Measurements from ENCODE around the gene ATP9A. TPM values are rescaled to one million over a fixed set of nuclear protein-coding genes. Genes with fewer than 3 reads are reported as not detected.
"Not testable (repeated sequence)": the region's sequence is repeated elsewhere in the genome, so short reads cannot be mapped to it uniquely, and the experiment has no call there.

Gene ATP9A
- polyA plus RNA-seq, 1 of the 3 experiments (the other 2 are of a cell fraction), result 11.0 TPM

DNA sequence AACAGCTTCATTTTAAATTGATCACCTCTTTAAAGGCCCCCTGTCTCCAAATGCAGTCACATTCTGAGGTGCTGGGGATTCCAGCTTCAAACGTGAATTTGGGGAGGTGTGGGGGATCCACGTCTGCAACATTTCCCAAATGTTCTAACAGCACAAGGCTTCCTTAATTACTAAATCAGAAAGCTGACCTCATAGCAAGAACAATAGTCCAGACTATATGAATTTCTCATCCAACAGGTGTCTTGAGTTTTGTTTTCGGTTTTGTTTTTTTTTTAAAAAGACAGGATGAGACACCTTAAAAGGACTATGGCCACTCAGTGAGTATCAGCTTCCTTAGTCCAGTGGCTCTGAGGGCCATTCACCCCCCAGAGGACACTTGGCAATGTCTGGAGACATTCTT lies 11.5 kb downstream of the ATP9A start:
- no peak for DNase-seq
- Histone ChIP-seq H2AFZ (ENCODE audit: low read depth) (no peak overlapping the region), H3K27me3 (ENCODE audit: insufficient read depth) (no peaks in the 10 kb centered on the region), H4K20me1 (ENCODE audit: insufficient read depth) (no peaks in the 10 kb centered on the region), H3K27ac (ENCODE audit: low read depth in 2 of 2, low read length in 1 of 2) (no peak overlapping the region), H3K36me3 (replicated peaks in 1 of 2; ENCODE audit: control insufficient read depth in 1 of 2, insufficient read depth in 2 of 2, low read length in 1 of 2) (no peaks in the 10 kb centered on the region), H3K79me2 (ENCODE audit: insufficient read depth) (peaks cover 25% of the 10 kb centered on the region), H3K4me2 (no peak overlapping the region), H3K4me1 (ENCODE audit: control insufficient read depth in 1 of 2, insufficient read depth in 2 of 2, low read depth in 1 of 2, low read length in 1 of 2) (peaks cover 0 to 20% of the 10 kb centered on the region in 2 experiments; a peak in 2 of 4 replicates), H3F3A (replicated peaks; ENCODE audit: insufficient read depth) (peaks cover 21% of the 10 kb centered on the region), H3K9ac (no peak overlapping the region), H3K9me3 (no peaks in the 10 kb centered on the region), H3K4me3 (ENCODE audit: low read depth in 2 of 2, low read length in 1 of 2) (no peak overlapping the region), H3K9me2 (no peaks in the 10 kb centered on the region)
- POLR2A ChIA-PET, result no interaction called here
- WGBS (ENCODE audit: low lambda C conversion rate), result 98% methylated on average over 3 of the region's 3 CpGs
- CTCF ChIA-PET, result no interaction called here
- TF ChIP-seq FOXJ3 (CRISPR knock-in tag; IDR thresholded peaks at IDR 0.05), result no peak
- no peak for TF ChIP-seq NFIC (IDR thresholded peaks at IDR 0.05; ENCODE audit: borderline replicate concordance)
- no peak for TF ChIP-seq YY1 (IDR thresholded peaks at IDR 0.05; ENCODE audit: low read depth)
- no peak for TF ChIP-seq NRF1 (IDR thresholded peaks at IDR 0.05; ENCODE audit: low read depth, low read length)
- TF ChIP-seq TEAD4 (IDR thresholded peaks at IDR 0.05; ENCODE audit: borderline replicate concordance, insufficient read depth), result no peak

DNA sequence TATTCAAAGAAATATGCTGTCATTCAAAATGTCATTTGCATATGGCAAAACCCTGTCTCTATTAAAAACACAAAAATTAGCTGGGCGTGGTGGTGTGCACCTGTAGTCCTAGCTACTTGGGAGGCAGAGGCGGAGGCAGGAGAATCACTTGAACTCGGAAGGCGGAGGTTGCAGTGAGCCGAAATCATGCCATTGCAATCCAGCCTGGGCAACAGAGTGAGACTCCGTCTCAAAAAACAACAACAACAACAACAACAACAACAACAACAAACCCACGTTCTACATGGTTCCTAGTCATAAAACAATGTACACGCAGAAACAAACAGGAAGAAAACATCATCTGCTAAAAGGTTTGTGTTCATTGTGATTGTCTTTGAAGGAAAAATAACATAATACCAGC lies 15.0 kb downstream of the ATP9A start:
- CTCF ChIA-PET; H2AFZ ChIP-seq (ENCODE audit: low read depth); H3K9me3 ChIP-seq; H4K20me1 ChIP-seq (ENCODE audit: insufficient read depth); H3K4me3 ChIP-seq (ENCODE audit: low read depth in 2 of 2, low read length in 1 of 2); H3K27me3 ChIP-seq (ENCODE audit: insufficient read depth); H3K36me3 ChIP-seq (replicated peaks in 1 of 2; ENCODE audit: control insufficient read depth in 1 of 2, insufficient read depth in 2 of 2, low read length in 1 of 2); H3K9me2 ChIP-seq; DNase-seq; POLR2A ChIA-PET: not testable (repeated sequence)
- Histone ChIP-seq H3K4me2 (peak overlapping the region; percentile 70), H3K4me1 (ENCODE audit: control insufficient read depth in 1 of 2, insufficient read depth in 2 of 2, low read depth in 1 of 2, low read length in 1 of 2) (peaks cover 8 to 25% of the 10 kb centered on the region in 2 experiments; a peak in 3 of 4 replicates), H3F3A (replicated peaks; ENCODE audit: insufficient read depth) (peaks cover 43% of the 10 kb centered on the region), H3K9ac (peak overlapping the region; percentile 66; the same call in 1 of the 2 replicates), H3K79me2 (ENCODE audit: insufficient read depth) (peaks cover 50% of the 10 kb centered on the region), H3K27ac (ENCODE audit: low read depth in 2 of 2, low read length in 1 of 2) (peak overlapping the region in 1 of 2 experiments; percentile 96; a peak in 2 of 4 replicates)
- 95% methylated on average over 8 of the region's 8 CpGs for WGBS (ENCODE audit: low lambda C conversion rate)

DNA sequence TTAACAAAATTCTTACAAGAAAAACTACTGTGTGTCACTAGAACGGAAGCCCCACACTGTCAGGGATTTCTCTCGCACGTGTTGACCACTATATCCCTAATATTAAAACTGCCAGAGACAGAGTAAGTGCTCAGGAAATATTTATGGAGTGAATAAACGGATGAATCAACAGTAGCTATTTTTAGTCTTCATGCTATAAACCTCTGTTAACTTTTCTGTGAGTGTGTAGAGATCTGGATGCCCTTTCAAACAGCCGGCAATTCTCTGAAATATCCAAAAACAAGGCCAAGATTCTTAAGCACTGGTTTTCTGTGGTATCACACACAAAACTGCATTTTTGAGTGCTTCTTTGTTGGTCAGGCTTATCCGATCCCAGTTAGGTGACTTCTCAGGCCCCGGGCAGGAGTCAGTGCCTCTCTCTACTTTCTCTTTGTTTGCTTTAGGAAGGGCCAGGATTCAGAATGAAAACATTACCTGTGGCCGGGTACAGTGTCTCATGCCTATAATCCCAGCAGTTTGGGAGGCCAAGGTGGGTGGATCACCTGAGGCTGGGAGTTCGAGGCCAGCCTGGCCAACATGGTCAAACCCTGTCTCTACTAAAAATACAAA lies 15.7 kb downstream of the ATP9A start:
- 25% methylated on average over 9 of the region's 9 CpGs for WGBS (ENCODE audit: low lambda C conversion rate)
- H3K9me2 ChIP-seq, result no peaks in the 10 kb centered on the region
- H3K36me3 ChIP-seq (replicated peaks in 1 of 2; ENCODE audit: control insufficient read depth in 1 of 2, insufficient read depth in 2 of 2, low read length in 1 of 2), result no peaks in the 10 kb centered on the region
- peaks cover 8 to 22% of the 10 kb centered on the region in 2 experiments; a peak in 3 of 4 replicates for H3K4me1 ChIP-seq (ENCODE audit: control insufficient read depth in 1 of 2, insufficient read depth in 2 of 2, low read depth in 1 of 2, low read length in 1 of 2)
- peak overlapping the region; percentile 47 to 96; a peak in 3 of 4 replicates for H3K27ac ChIP-seq (ENCODE audit: low read depth in 2 of 2, low read length in 1 of 2)
- H2AFZ ChIP-seq (ENCODE audit: low read depth), result 0 out of 2 replicates have a peak overlapping the region, but pooled peaks have one; percentile 19
- no peak for DNase-seq
- H3K79me2 ChIP-seq (ENCODE audit: insufficient read depth), result peaks cover 54% of the 10 kb centered on the region
- peak overlapping the region in 1 of 2 experiments; percentile 43; a peak in 2 of 4 replicates for H3K4me3 ChIP-seq (ENCODE audit: low read depth in 2 of 2, low read length in 1 of 2)
- no peaks in the 10 kb centered on the region for H3K9me3 ChIP-seq
- peak overlapping the region; percentile 66; the same call in 1 of the 2 replicates for H3K9ac ChIP-seq
- no peaks in the 10 kb centered on the region for H3K27me3 ChIP-seq (ENCODE audit: insufficient read depth)
- CTCF ChIA-PET, result interaction anchor here (0.6 kb wide), 1 partner anchor 47 kb away, joined by 3 read pairs; no protein-coding TSS in a partner anchor
- no peaks in the 10 kb centered on the region for H4K20me1 ChIP-seq (ENCODE audit: insufficient read depth)
- H3F3A ChIP-seq (replicated peaks; ENCODE audit: insufficient read depth), result peaks cover 43% of the 10 kb centered on the region
- peak overlapping the region; percentile 70 for H3K4me2 ChIP-seq
- POLR2A ChIA-PET, result no interaction called here
- TF ChIP-seq, protein P1, sequence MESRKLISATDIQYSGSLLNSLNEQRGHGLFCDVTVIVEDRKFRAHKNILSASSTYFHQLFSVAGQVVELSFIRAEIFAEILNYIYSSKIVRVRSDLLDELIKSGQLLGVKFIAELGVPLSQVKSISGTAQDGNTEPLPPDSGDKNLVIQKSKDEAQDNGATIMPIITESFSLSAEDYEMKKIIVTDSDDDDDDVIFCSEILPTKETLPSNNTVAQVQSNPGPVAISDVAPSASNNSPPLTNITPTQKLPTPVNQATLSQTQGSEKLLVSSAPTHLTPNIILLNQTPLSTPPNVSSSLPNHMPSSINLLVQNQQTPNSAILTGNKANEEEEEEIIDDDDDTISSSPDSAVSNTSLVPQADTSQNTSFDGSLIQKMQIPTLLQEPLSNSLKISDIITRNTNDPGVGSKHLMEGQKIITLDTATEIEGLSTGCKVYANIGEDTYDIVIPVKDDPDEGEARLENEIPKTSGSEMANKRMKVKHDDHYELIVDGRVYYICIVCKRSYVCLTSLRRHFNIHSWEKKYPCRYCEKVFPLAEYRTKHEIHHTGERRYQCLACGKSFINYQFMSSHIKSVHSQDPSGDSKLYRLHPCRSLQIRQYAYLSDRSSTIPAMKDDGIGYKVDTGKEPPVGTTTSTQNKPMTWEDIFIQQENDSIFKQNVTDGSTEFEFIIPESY (IDR thresholded peaks at IDR 0.05; ENCODE audit: borderline replicate concordance, low read depth), result no peak
- TF ChIP-seq, protein P2, sequence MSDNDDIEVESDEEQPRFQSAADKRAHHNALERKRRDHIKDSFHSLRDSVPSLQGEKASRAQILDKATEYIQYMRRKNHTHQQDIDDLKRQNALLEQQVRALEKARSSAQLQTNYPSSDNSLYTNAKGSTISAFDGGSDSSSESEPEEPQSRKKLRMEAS (IDR thresholded peaks at IDR 0.05; ENCODE audit: low read depth), result peak; percentile 86
- TF ChIP-seq FOXM1 (IDR thresholded peaks at IDR 0.05; ENCODE audit: low read depth) (no peak), RFX5 (IDR thresholded peaks at IDR 0.05; ENCODE audit: low read length) (no peak), JUND (IDR thresholded peaks at IDR 0.05) (peak; percentile 87), FOSL2 (IDR thresholded peaks at IDR 0.05; ENCODE audit: borderline replicate concordance, low read depth) (peak; percentile 87; the same call in 1 of the 2 replicates), EP300 (IDR thresholded peaks at IDR 0.05; ENCODE audit: borderline replicate concordance in 1 of 2, low read depth in 1 of 2, low read length in 1 of 2) (peak in 1 of 2 experiments; percentile 80; a peak in 1 of 4 replicates), POLR2AphosphoS5 (IDR thresholded peaks at IDR 0.05; ENCODE audit: low read depth, low read length) (peak; percentile 52; the same call in 1 of the 2 replicates), NFIC (IDR thresholded peaks at IDR 0.05; ENCODE audit: borderline replicate concordance) (peak; percentile 65), SIN3A (IDR thresholded peaks at IDR 0.05; ENCODE audit: borderline replicate concordance, low read depth, low read length) (no peak), FOXJ3 (CRISPR knock-in tag; IDR thresholded peaks at IDR 0.05) (no peak), ELF1 (IDR thresholded peaks at IDR 0.05) (no peak; the same call in 1 of the 2 replicates), RCOR1 (IDR thresholded peaks at IDR 0.05; ENCODE audit: low read length) (no peak), RAD21 (IDR thresholded peaks at IDR 0.05; ENCODE audit: low read length) (no peak), TEAD4 (IDR thresholded peaks at IDR 0.05; ENCODE audit: borderline replicate concordance, insufficient read depth) (peak; percentile 42; the same call in 1 of the 2 replicates), GABPA (IDR thresholded peaks at IDR 0.05; ENCODE audit: low read depth) (no peak)
- TF ChIP-seq, protein P3, sequence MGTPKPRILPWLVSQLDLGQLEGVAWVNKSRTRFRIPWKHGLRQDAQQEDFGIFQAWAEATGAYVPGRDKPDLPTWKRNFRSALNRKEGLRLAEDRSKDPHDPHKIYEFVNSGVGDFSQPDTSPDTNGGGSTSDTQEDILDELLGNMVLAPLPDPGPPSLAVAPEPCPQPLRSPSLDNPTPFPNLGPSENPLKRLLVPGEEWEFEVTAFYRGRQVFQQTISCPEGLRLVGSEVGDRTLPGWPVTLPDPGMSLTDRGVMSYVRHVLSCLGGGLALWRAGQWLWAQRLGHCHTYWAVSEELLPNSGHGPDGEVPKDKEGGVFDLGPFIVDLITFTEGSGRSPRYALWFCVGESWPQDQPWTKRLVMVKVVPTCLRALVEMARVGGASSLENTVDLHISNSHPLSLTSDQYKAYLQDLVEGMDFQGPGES (IDR thresholded peaks at IDR 0.05; ENCODE audit: low read depth, low read length), result no peak
